Measurements from ENCODE around the gene STRA8.
"Not testable (repeated sequence)": the region's sequence is repeated elsewhere in the genome, so short reads cannot be mapped to it uniquely, and the experiment has no call there.

STRA8 gene

GRCh38 chr7:135232087-135232486 is 1.6 kb upstream of the STRA8 start:
- no peaks in the 10 kb centered on the region for H3K9me2 ChIP-seq (replicated peaks; ENCODE audit: insufficient read depth, low read length)
- no peaks in the 10 kb centered on the region for H3F3A ChIP-seq (ENCODE audit: insufficient read depth, low read length)
- H3K9ac ChIP-seq (ENCODE audit: low read length), result no peak overlapping the region
- DNase-seq, result no peak
- H3K4me3 ChIP-seq (ENCODE audit: low read length), result no peak overlapping the region
- no peaks in the 10 kb centered on the region for H3K27me3 ChIP-seq (replicated peaks; ENCODE audit: insufficient read depth, low read length)
- H3K4me2 ChIP-seq (ENCODE audit: low read depth, low read length), result no peak overlapping the region
- no peak for TF ChIP-seq EZH2 (optimal IDR thresholded peaks at IDR 0.05; ENCODE audit: low read depth, low read length)
- TF ChIP-seq, protein P1, sequence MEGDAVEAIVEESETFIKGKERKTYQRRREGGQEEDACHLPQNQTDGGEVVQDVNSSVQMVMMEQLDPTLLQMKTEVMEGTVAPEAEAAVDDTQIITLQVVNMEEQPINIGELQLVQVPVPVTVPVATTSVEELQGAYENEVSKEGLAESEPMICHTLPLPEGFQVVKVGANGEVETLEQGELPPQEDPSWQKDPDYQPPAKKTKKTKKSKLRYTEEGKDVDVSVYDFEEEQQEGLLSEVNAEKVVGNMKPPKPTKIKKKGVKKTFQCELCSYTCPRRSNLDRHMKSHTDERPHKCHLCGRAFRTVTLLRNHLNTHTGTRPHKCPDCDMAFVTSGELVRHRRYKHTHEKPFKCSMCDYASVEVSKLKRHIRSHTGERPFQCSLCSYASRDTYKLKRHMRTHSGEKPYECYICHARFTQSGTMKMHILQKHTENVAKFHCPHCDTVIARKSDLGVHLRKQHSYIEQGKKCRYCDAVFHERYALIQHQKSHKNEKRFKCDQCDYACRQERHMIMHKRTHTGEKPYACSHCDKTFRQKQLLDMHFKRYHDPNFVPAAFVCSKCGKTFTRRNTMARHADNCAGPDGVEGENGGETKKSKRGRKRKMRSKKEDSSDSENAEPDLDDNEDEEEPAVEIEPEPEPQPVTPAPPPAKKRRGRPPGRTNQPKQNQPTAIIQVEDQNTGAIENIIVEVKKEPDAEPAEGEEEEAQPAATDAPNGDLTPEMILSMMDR (IDR thresholded peaks at IDR 0.05; ENCODE audit: low read length), result no peak
- no peak for TF ChIP-seq EZH2phosphoT487 (IDR thresholded peaks at IDR 0.05; ENCODE audit: low read length)
- no peaks in the 10 kb centered on the region for H3K36me3 ChIP-seq (replicated peaks; ENCODE audit: insufficient read depth, low read length)
- H3K9me3 ChIP-seq (replicated peaks; ENCODE audit: insufficient read depth, low read length), result no peaks in the 10 kb centered on the region
- no peaks in the 10 kb centered on the region for H3K4me1 ChIP-seq (ENCODE audit: low read length)
- H3K27ac ChIP-seq (ENCODE audit: low read length), result no peak overlapping the region
- no peak overlapping the region for H2AFZ ChIP-seq (ENCODE audit: low read length)
- H4K20me1 ChIP-seq (ENCODE audit: insufficient read depth, low read length), result no peaks in the 10 kb centered on the region
- H3K79me2 ChIP-seq (ENCODE audit: low read length), result no peaks in the 10 kb centered on the region

- H3K9me3 ChIP-seq (replicated peaks; ENCODE audit: insufficient read depth, low read length), result no peaks in the 10 kb centered on the region
- no peaks in the 10 kb centered on the region for H3K27me3 ChIP-seq (replicated peaks; ENCODE audit: insufficient read depth, low read length)
- H3K4me1 ChIP-seq (ENCODE audit: low read length), result no peaks in the 10 kb centered on the region
- no peaks in the 10 kb centered on the region for H3K79me2 ChIP-seq (ENCODE audit: low read length)
- H3K4me2 ChIP-seq (ENCODE audit: low read depth, low read length), result no peak overlapping the region
- H2AFZ ChIP-seq (ENCODE audit: low read length), result no peak overlapping the region
- no peaks in the 10 kb centered on the region for H3F3A ChIP-seq (ENCODE audit: insufficient read depth, low read length)
- no peaks in the 10 kb centered on the region for H3K36me3 ChIP-seq (replicated peaks; ENCODE audit: insufficient read depth, low read length)
- no peak for DNase-seq
- no peaks in the 10 kb centered on the region for H4K20me1 ChIP-seq (ENCODE audit: insufficient read depth, low read length)
- H3K9me2 ChIP-seq (replicated peaks; ENCODE audit: insufficient read depth, low read length), result no peaks in the 10 kb centered on the region
- H3K9ac ChIP-seq (ENCODE audit: low read length), result no peak overlapping the region
- no peak overlapping the region for H3K27ac ChIP-seq (ENCODE audit: low read length)
- TF ChIP-seq EZH2phosphoT487 (IDR thresholded peaks at IDR 0.05; ENCODE audit: low read length) (no peak), EZH2 (optimal IDR thresholded peaks at IDR 0.05; ENCODE audit: low read depth, low read length) (no peak)
- TF ChIP-seq, protein P1 (IDR thresholded peaks at IDR 0.05; ENCODE audit: low read length), result peak; percentile 32
- H3K4me3 ChIP-seq (ENCODE audit: low read length), result no peak overlapping the region
Observed at GRCh38 chr7:135232720-135233119, 918 bp upstream of the STRA8 start.

DNA sequence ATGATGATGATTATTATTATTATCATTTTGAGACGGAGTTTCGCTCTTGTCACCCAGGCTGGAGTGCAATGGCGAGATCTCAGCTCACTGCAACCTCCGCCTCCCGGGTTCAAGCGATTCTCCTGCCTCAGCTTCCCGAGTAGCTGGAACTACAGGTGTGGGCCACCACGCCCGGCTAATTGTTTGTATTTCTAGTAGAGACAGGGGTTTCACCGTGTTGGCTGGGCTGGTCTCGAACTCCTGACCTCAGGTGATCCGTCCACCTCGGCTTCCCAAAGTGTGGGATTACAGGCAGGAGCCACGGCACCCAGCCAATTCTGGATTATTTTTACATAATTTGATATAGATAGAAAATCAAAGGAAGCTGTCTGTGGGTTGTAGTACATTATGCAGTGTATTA is 457 bp downstream of the STRA8 start:
- not testable (repeated sequence) for H3K9me3 ChIP-seq (replicated peaks; ENCODE audit: insufficient read depth, low read length); H3K36me3 ChIP-seq (replicated peaks; ENCODE audit: insufficient read depth, low read length); H3K4me2 ChIP-seq (ENCODE audit: low read depth, low read length); H3F3A ChIP-seq (ENCODE audit: insufficient read depth, low read length); H3K27ac ChIP-seq (ENCODE audit: low read length); H3K9me2 ChIP-seq (replicated peaks; ENCODE audit: insufficient read depth, low read length); H3K9ac ChIP-seq (ENCODE audit: low read length); H2AFZ ChIP-seq (ENCODE audit: low read length); H3K27me3 ChIP-seq (replicated peaks; ENCODE audit: insufficient read depth, low read length); H3K4me1 ChIP-seq (ENCODE audit: low read length); H4K20me1 ChIP-seq (ENCODE audit: insufficient read depth, low read length); DNase-seq; H3K79me2 ChIP-seq (ENCODE audit: low read length); H3K4me3 ChIP-seq (ENCODE audit: low read length)

- H3K79me2 ChIP-seq (ENCODE audit: low read length), result no peaks in the 10 kb centered on the region
- peaks cover 3% of the 10 kb centered on the region for H3F3A ChIP-seq (ENCODE audit: insufficient read depth, low read length)
- H3K4me1 ChIP-seq (ENCODE audit: low read length), result peaks cover 8% of the 10 kb centered on the region
- no peak overlapping the region for H3K27ac ChIP-seq (ENCODE audit: low read length)
- H2AFZ ChIP-seq (ENCODE audit: low read length), result no peak overlapping the region
- no peaks in the 10 kb centered on the region for H3K27me3 ChIP-seq (replicated peaks; ENCODE audit: insufficient read depth, low read length)
- H3K4me3 ChIP-seq (ENCODE audit: low read length), result no peak overlapping the region
- no peaks in the 10 kb centered on the region for H3K9me3 ChIP-seq (replicated peaks; ENCODE audit: insufficient read depth, low read length)
- no peak overlapping the region for H3K4me2 ChIP-seq (ENCODE audit: low read depth, low read length)
- H3K9ac ChIP-seq (ENCODE audit: low read length), result no peak overlapping the region
- DNase-seq, result no peak
- H3K36me3 ChIP-seq (replicated peaks; ENCODE audit: insufficient read depth, low read length), result no peaks in the 10 kb centered on the region
- TF ChIP-seq, protein P1 (IDR thresholded peaks at IDR 0.05; ENCODE audit: low read length), result no peak
- no peak for TF ChIP-seq EZH2 (optimal IDR thresholded peaks at IDR 0.05; ENCODE audit: low read depth, low read length)
- no peak for TF ChIP-seq EZH2phosphoT487 (IDR thresholded peaks at IDR 0.05; ENCODE audit: low read length)
- no peaks in the 10 kb centered on the region for H3K9me2 ChIP-seq (replicated peaks; ENCODE audit: insufficient read depth, low read length)
- H4K20me1 ChIP-seq (ENCODE audit: insufficient read depth, low read length), result no peaks in the 10 kb centered on the region
Observed at GRCh38 chr7:135234727-135235126, 1.1 kb downstream of the STRA8 start.

All from MM.1S (cell line).